Trophoblast cell (in vitro differentiated cells and primary cell): ENCODE data around the gene SLC39A5.

Experiments
- DNase-seq, 2 donors: peaks; one replicate each; pipeline ENCODE4 v3.0.0-alpha.2; 2016
- H2AFZ ChIP-seq: 2 replicates; pipeline ENCODE4 v1.6.1; 2013; ENCODE audit warnings: low read length, moderate library complexity, mild to moderate bottlenecking; ENCODE audit not compliant: insufficient read depth, poor library complexity
- H2AK5ac ChIP-seq: 2 replicates; pipeline ENCODE4 v1.6.1; 2013; ENCODE audit warnings: mild to moderate bottlenecking, low read length
- H2BK120ac ChIP-seq: 2 replicates; pipeline ENCODE4 v1.6.1; 2013; ENCODE audit warnings: low read length, mild to moderate bottlenecking, moderate library complexity; ENCODE audit not compliant: insufficient read depth, poor library complexity
- H2BK12ac ChIP-seq: 2 replicates; pipeline ENCODE4 v1.6.1; 2013; ENCODE audit warnings: mild to moderate bottlenecking, low read length, moderate library complexity
- H2BK5ac ChIP-seq: 2 replicates; pipeline ENCODE4 v1.6.1; 2013; ENCODE audit warnings: low read length, low read depth, moderate library complexity, mild to moderate bottlenecking; ENCODE audit not compliant: poor library complexity
- H3K14ac ChIP-seq: 2 replicates; pipeline ENCODE4 v1.6.1; 2013; ENCODE audit warnings: mild to moderate bottlenecking, low read length
- H3K18ac ChIP-seq: 2 replicates; pipeline ENCODE4 v1.6.1; 2013; ENCODE audit warnings: mild to moderate bottlenecking, low read length
- H3K23ac ChIP-seq: 2 replicates; pipeline ENCODE4 v1.6.1; 2013; ENCODE audit warnings: low read length
- H3K27ac ChIP-seq: 2 replicates; pipeline ENCODE4 v1.5.1; 2013; ENCODE audit warnings: low read depth, mild to moderate bottlenecking, inconsistent platforms, low read length, moderate library complexity
- H3K27me3 ChIP-seq: 2 replicates; pipeline ENCODE4 v1.6.1; 2013; ENCODE audit warnings: inconsistent platforms, mild to moderate bottlenecking, low read length, moderate library complexity; ENCODE audit not compliant: insufficient read depth
- H3K36me3 ChIP-seq, 2 experiments: 1 replicate in 1 of 2; 2 replicates in 1 of 2; pipeline ENCODE4 v1.6.1; 2013; ENCODE audit warnings: low read length in 2 of 2, mild to moderate bottlenecking in 2 of 2, moderate library complexity in 1 of 2; ENCODE audit not compliant: insufficient read depth in 2 of 2, control insufficient read depth in 1 of 2
- H3K4ac ChIP-seq: 2 replicates; pipeline ENCODE4 v1.6.1; 2013; ENCODE audit warnings: low read depth, mild to moderate bottlenecking, low read length, moderate library complexity
- H3K4me1 ChIP-seq, 2 experiments: 1 replicate in 1 of 2; 2 replicates in 1 of 2; pipeline ENCODE4 v1.6.1; 2013; ENCODE audit warnings: low read length in 2 of 2, mild to moderate bottlenecking in 2 of 2, moderate library complexity in 1 of 2; ENCODE audit not compliant: insufficient read depth in 2 of 2, control insufficient read depth in 1 of 2
- H3K4me2 ChIP-seq: 2 replicates; pipeline ENCODE4 v1.6.1; 2013; ENCODE audit warnings: inconsistent platforms, mild to moderate bottlenecking, low read length, moderate library complexity
- H3K4me3 ChIP-seq: 2 replicates; pipeline ENCODE4 v1.5.1; 2013; ENCODE audit warnings: mild to moderate bottlenecking, low read depth, low read length, inconsistent platforms
- H3K79me1 ChIP-seq: one replicate; pipeline ENCODE4 v1.6.1; 2013; ENCODE audit warnings: low read length
- H3K79me2 ChIP-seq: 2 replicates; pipeline ENCODE4 v1.6.1; 2013; ENCODE audit warnings: low read length, mild to moderate bottlenecking; ENCODE audit not compliant: control insufficient read depth, insufficient read depth, poor library complexity
- H3K9ac ChIP-seq: 2 replicates; pipeline ENCODE4 v1.6.1; 2013; ENCODE audit warnings: mild to moderate bottlenecking, low read length
- H3K9me3 ChIP-seq: 2 replicates; pipeline ENCODE4 v1.6.1; 2013; ENCODE audit warnings: low read depth, mild to moderate bottlenecking, control low read depth, inconsistent platforms, low read length; ENCODE audit not compliant: insufficient read depth
- H4K12ac ChIP-seq: 2 replicates; pipeline ENCODE4 v1.6.1; 2013; ENCODE audit warnings: low read depth, mild to moderate bottlenecking, low read length, moderate library complexity
- H4K8ac ChIP-seq: 2 replicates; pipeline ENCODE4 v1.6.1; 2013; ENCODE audit warnings: low read depth, mild to moderate bottlenecking, low read length, moderate library complexity
- H4K91ac ChIP-seq: one replicate; pipeline ENCODE4 v1.6.1; 2013; ENCODE audit warnings: low read depth, mild to moderate bottlenecking, low read length, moderate library complexity
- WGBS: extraction: QIAGEN DNeasy Blood & Tissue Kit; methylation state at CpG from one replicate; pipeline ENCODE4 v1.1.7; 2013; ENCODE audit warnings: missing lambda C conversion rate; ENCODE audit not compliant: insufficient read length, insufficient coverage; ENCODE audit errors: extremely low coverage; 5-methylcytosine and 5-hydroxymethylcytosine counted together

Gene SLC39A5

GRCh38 chr12:56241424-56242303 is 11.8 kb downstream of the SLC39A5 start:
- Histone ChIP-seq H3K18ac (no peak overlapping the region), H4K91ac (no peak overlapping the region), H3K4me3 (no peak overlapping the region), H3K27me3 (no peaks in the 10 kb centered on the region), H2BK5ac (no peak overlapping the region), H3K79me2 (no peaks in the 10 kb centered on the region), H4K8ac (no peak overlapping the region), H2AFZ (no peak overlapping the region), H3K23ac (no peak overlapping the region), H3K4ac (no peak overlapping the region), H3K36me3 (peaks cover 81 to 82% of the 10 kb centered on the region in 2 experiments), H3K27ac (no peak overlapping the region), H3K4me1 (no peaks in the 10 kb centered on the region), H2AK5ac (no peak overlapping the region), H3K4me2 (no peak overlapping the region), H3K9ac (no peak overlapping the region), H2BK12ac (no peak overlapping the region), H3K9me3 (no peaks in the 10 kb centered on the region), H3K79me1 (no peaks in the 10 kb centered on the region), H3K14ac (no peak overlapping the region), H2BK120ac (no peak overlapping the region), H4K12ac (no peak overlapping the region)
- no peak for DNase-seq
- no CpG with 5 or more reads among the region's 9 CpGs for WGBS

GRCh38 chr12:56242986-56243385 is 13.1 kb downstream of the SLC39A5 start:
- H3K9me3 ChIP-seq = no peaks in the 10 kb centered on the region
- no peak overlapping the region for H3K9ac ChIP-seq
- DNase-seq = no peak
- no peak overlapping the region for H2BK5ac ChIP-seq
- H3K79me2 ChIP-seq = no peaks in the 10 kb centered on the region
- no peak overlapping the region for H2BK120ac ChIP-seq
- peaks cover 80 to 84% of the 10 kb centered on the region in 2 experiments for H3K36me3 ChIP-seq
- no peak overlapping the region for H3K4me3 ChIP-seq
- no peak overlapping the region for H4K91ac ChIP-seq
- no peak overlapping the region for H4K12ac ChIP-seq
- H2AK5ac ChIP-seq = no peak overlapping the region
- no peak overlapping the region for H3K23ac ChIP-seq
- no peak overlapping the region for H2BK12ac ChIP-seq
- no peak overlapping the region for H2AFZ ChIP-seq
- no peak overlapping the region for H3K27ac ChIP-seq
- no peak overlapping the region for H3K18ac ChIP-seq
- no peaks in the 10 kb centered on the region for H3K4me1 ChIP-seq
- H3K4ac ChIP-seq = no peak overlapping the region
- H3K79me1 ChIP-seq = no peaks in the 10 kb centered on the region
- no peak overlapping the region for H4K8ac ChIP-seq
- no peak overlapping the region for H3K14ac ChIP-seq
- no CpG with 5 or more reads among the region's 13 CpGs for WGBS
- H3K4me2 ChIP-seq = no peak overlapping the region
- H3K27me3 ChIP-seq = no peaks in the 10 kb centered on the region

GRCh38 chr12:56243731-56244181 is 13.9 kb downstream of the SLC39A5 start:
- H3K27me3 ChIP-seq = no peaks in the 10 kb centered on the region
- no peak overlapping the region for H4K8ac ChIP-seq
- no CpG with 5 or more reads among the region's 3 CpGs for WGBS
- H2BK12ac ChIP-seq = no peak overlapping the region
- H3K27ac ChIP-seq = no peak overlapping the region
- no peaks in the 10 kb centered on the region for H3K79me2 ChIP-seq
- no peaks in the 10 kb centered on the region for H3K4me1 ChIP-seq
- no peak overlapping the region for H3K4me2 ChIP-seq
- H3K4ac ChIP-seq = no peak overlapping the region
- no peak overlapping the region for H3K18ac ChIP-seq
- no peak overlapping the region for H3K4me3 ChIP-seq
- no peak overlapping the region for H2BK5ac ChIP-seq
- no peak overlapping the region for H3K14ac ChIP-seq
- no peak overlapping the region for H2AK5ac ChIP-seq
- H3K9ac ChIP-seq = no peak overlapping the region
- no peak overlapping the region for H2AFZ ChIP-seq
- DNase-seq = no peak
- no peaks in the 10 kb centered on the region for H3K9me3 ChIP-seq
- H2BK120ac ChIP-seq = no peak overlapping the region
- H4K91ac ChIP-seq = no peak overlapping the region
- H3K23ac ChIP-seq = no peak overlapping the region
- no peaks in the 10 kb centered on the region for H3K79me1 ChIP-seq
- no peak overlapping the region for H4K12ac ChIP-seq
- H3K36me3 ChIP-seq = peaks cover 85 to 87% of the 10 kb centered on the region in 2 experiments

- no peak overlapping the region for H4K91ac ChIP-seq
- no peak overlapping the region for H3K9ac ChIP-seq
- no peak overlapping the region for H3K4me3 ChIP-seq
- H4K8ac ChIP-seq = no peak overlapping the region
- DNase-seq = no peak
- H3K9me3 ChIP-seq = no peaks in the 10 kb centered on the region
- H3K4me2 ChIP-seq = no peak overlapping the region
- H3K27ac ChIP-seq = no peak overlapping the region
- no peak overlapping the region for H2AFZ ChIP-seq
- no peak overlapping the region for H4K12ac ChIP-seq
- no CpG with 5 or more reads among the region's 14 CpGs for WGBS
- no peak overlapping the region for H3K4ac ChIP-seq
- no peaks in the 10 kb centered on the region for H3K79me2 ChIP-seq
- no peak overlapping the region for H3K14ac ChIP-seq
- H2AK5ac ChIP-seq = no peak overlapping the region
- H3K4me1 ChIP-seq = no peaks in the 10 kb centered on the region
- no peaks in the 10 kb centered on the region for H3K79me1 ChIP-seq
- H2BK12ac ChIP-seq = no peak overlapping the region
- peaks cover 83 to 86% of the 10 kb centered on the region in 2 experiments for H3K36me3 ChIP-seq
- H3K23ac ChIP-seq = no peak overlapping the region
- H2BK120ac ChIP-seq = no peak overlapping the region
- H3K27me3 ChIP-seq = no peaks in the 10 kb centered on the region
- H3K18ac ChIP-seq = no peak overlapping the region
- H2BK5ac ChIP-seq = no peak overlapping the region
Measured at GRCh38 chr12:56244494-56244893, 14.6 kb downstream of the SLC39A5 start.
